NCI-H1092 treated with DMSO at 0.1 percent for 48 hours (cell line): ENCODE results near the gene GFI1B.
"Not testable (repeated sequence)": the region's sequence is repeated elsewhere in the genome, so short reads cannot be mapped to it uniquely, and the experiment has no call there.

Experiments used
- DNase-seq: peaks from one replicate; lab custom pipeline; 2025; lab: John Stamatoyannopoulos, UW

Gene GFI1B

GRCh38 chr9:132978451-132979131, at the start of gene GFI1B:
Gene GFI1B (plus strand): TSS chr9:132978694. CDS start chr9:132986679, 7,985 bp downstream.
- no peak for DNase-seq

GRCh38 chr9:132931178-132931735, 47.2 kb upstream of the GFI1B start:
- no peak for DNase-seq

GRCh38 chr9:132935026-132935425, 43.5 kb upstream of the GFI1B start:
- no peak for DNase-seq

GRCh38 chr9:132937463-132937901, 41.0 kb upstream of the GFI1B start:
- DNase-seq, result no peak

GRCh38 chr9:132939169-132939568, 39.3 kb upstream of the GFI1B start:
- DNase-seq, result no peak

- no peak for DNase-seq
These were observed 35.8 kb upstream of the GFI1B start for GRCh38 chr9:132942541-132943182.

GRCh38 chr9:132943651-132944293, 34.7 kb upstream of the GFI1B start:
- no peak for DNase-seq

- peak; percentile 92 for DNase-seq
These were observed 34.0 kb upstream of the GFI1B start, which contains the start of gene TSC1 for GRCh38 chr9:132944294-132945185. Gene TSC1 (minus strand): TSS chr9:132944616. CDS start chr9:132928872, 15,744 bp downstream.

GRCh38 chr9:132945186-132946130, 33.0 kb upstream of the GFI1B start:
- DNase-seq, result no peak

GRCh38 chr9:132946211-132946610, 32.3 kb upstream of the GFI1B start:
- no peak for DNase-seq

- DNase-seq, result no peak
These were observed 31.7 kb upstream of the GFI1B start for GRCh38 chr9:132946631-132947295.

- DNase-seq, result no peak
These were observed 30.7 kb upstream of the GFI1B start for GRCh38 chr9:132947756-132948155.

- no peak for DNase-seq
These were observed 29.9 kb upstream of the GFI1B start for GRCh38 chr9:132948482-132949050.

- no peak for DNase-seq
These were observed 28.8 kb upstream of the GFI1B start for GRCh38 chr9:132949709-132950108.

GRCh38 chr9:132955123-132955522, 23.4 kb upstream of the GFI1B start:
- no peak for DNase-seq

- DNase-seq, result no peak
These were observed 22.7 kb upstream of the GFI1B start for GRCh38 chr9:132955768-132956167.

GRCh38 chr9:132957805-132958204, 20.7 kb upstream of the GFI1B start:
- DNase-seq, result no peak

- DNase-seq, result no peak
These were observed 17.5 kb upstream of the GFI1B start for GRCh38 chr9:132961002-132961401.

GRCh38 chr9:132965478-132965877, 13.0 kb upstream of the GFI1B start:
- no peak for DNase-seq

- not testable (repeated sequence) for DNase-seq
These were observed 10.6 kb upstream of the GFI1B start for GRCh38 chr9:132967908-132968307.
